Measurements from ENCODE around the gene MAPK8. TPM values are rescaled to one million over a fixed set of nuclear protein-coding genes. Genes with fewer than 3 reads are reported as not detected.
"Not testable (repeated sequence)": the region's sequence is repeated elsewhere in the genome, so short reads cannot be mapped to it uniquely, and the experiment has no call there.

MAPK8 gene
- total RNA-seq, 1 experiment from 2014 or later: 37.9 TPM

DNA sequence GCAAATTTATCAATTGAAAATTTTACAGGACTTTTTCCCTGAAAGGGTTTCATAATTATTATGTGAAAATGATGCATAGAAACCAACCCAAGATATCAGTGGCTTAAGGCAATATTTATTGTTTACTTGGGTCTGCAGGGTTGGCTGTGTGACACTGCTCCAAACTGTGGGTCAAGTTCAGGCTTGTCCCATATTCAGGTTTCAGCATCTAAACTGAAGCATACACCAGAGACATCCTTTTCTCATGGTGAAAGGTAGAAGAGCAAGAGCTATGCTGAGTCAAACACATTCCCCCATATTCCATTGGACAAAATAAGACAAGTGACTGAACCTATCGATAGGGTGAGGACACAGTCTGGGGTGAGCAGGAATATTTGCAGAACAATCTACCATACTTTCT lies 110.9 kb downstream of the MAPK8 start:
- no peak for DNase-seq (ENCODE audit: low read depth)

GRCh38 chr10:48418189-48418788 lies 111.8 kb downstream of the MAPK8 start:
- DNase-seq (ENCODE audit: low read depth): no peak

GRCh38 chr10:48419714-48420113 lies 113.2 kb downstream of the MAPK8 start:
- DNase-seq (ENCODE audit: low read depth): no peak

GRCh38 chr10:48421862-48422261 lies 115.4 kb downstream of the MAPK8 start:
- DNase-seq (ENCODE audit: low read depth): not testable (repeated sequence)

- DNase-seq (ENCODE audit: low read depth): no peak
Observed at GRCh38 chr10:48423884-48424283, 117.4 kb downstream of the MAPK8 start.

- DNase-seq (ENCODE audit: low read depth): no peak
Observed at GRCh38 chr10:48428896-48429295, 122.4 kb downstream of the MAPK8 start.

DNA sequence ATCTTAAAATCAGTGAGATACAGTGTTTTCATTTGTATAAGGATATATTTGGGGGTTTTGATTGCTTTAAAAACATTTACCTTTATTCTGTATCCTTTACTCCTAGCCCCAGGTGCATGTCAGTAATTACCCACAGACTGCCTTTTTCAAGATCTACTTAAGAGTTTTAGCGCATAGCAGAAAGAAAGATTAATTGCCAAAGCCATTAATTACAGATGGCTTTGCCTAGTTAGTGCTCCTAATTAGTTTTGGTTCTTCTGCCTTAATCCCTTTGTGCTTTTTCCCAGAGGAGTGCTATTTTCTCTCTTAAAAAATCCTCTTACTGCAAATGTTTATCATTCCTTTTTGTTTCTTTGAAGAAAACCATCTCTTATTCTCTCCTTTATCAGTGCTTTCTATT lies 122.8 kb downstream of the MAPK8 start:
- DNase-seq (ENCODE audit: low read depth): no peak

DNA sequence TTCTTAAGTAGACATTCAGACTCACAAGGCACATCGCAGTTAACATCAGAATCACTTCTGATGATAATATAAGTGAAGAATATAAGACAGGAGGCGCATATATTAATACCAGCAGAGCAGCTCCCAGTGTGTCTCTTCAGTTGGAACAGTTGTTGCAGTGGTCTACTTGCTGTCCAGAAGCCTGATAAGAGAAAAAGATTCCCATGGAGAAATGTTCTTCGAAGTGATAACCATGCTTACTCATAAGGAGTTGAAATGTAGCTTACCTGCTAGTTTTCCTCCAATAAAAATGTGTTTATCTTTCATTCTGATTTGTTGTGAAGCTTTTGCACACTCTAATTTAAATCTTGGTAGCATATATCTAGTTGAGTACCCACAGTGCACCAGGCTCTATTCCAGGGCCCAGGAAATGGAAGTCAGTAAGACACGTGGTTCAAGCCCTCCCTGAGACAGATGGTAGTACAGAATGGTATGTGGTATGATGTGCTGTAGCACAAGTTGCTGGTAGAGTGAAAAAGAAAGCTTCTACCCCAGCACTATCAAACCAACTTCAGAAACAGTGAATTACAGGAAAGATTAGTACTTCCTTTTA lies 124.0 kb downstream of the MAPK8 start:
- DNase-seq (ENCODE audit: low read depth): no peak

DNA sequence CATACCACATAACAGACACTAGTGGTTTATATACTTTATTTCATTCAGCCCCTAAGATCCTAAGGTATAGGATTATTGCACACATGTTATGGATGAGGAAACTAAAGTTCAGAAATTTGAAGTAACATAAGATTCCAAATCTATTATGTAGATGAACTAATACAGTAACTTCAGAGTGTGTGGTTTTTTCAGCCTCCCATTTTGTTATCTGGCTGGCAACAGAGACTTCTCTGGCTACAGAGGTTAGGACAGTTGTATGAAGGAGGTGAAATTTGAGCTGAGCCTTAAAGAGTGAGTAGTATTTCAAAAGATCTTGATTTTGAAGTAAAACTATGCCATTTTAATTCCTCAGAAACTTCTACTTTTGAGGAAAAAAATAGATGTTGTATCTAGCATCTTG lies 125.4 kb downstream of the MAPK8 start:
- no peak for DNase-seq (ENCODE audit: low read depth)

DNA sequence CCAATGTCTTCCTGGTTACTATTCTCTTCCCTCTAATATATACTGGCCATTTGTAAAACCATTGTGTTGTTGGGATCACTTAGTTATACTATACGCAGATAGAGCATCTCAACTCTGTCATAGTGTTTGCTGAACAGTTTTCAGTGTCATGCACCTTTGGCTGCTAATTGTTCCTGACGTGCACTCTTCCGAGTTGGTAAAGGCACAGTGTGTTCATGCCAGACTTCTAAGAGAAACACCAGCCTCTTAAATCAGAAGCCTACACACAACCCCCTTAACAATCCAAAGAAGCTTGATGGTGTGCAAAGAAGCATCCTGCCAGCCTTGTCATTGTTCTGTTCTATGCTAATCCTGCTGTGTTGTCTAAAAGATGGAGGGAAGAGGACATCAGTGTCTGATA lies 131.1 kb downstream of the MAPK8 start:
- DNase-seq (ENCODE audit: low read depth): no peak

GRCh38 chr10:48439031-48439430 lies 132.6 kb downstream of the MAPK8 start:
- DNase-seq (ENCODE audit: low read depth): peak; percentile 62

DNA sequence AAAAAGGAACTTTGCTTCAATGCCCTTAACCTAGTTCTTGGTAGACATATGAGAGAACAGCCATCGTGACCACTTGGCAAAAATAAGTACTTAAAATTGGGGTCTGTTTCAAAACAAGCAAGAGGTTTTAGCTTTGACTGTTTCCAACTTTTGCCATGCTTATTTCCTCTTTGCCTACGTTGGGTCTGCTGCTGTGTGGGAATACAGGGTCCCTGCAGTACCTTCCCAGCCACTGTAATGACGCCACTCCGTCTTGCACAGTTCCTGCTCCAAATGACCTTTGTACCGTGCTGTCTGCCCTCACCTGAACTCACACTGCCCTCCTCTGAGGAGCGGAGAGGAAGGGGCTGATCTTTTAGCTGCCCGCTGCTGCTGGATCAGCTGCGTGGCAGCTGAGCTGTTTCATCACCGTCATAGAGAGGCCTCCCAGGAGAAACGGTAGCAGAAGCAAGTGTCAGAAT lies 133.1 kb downstream of the MAPK8 start:
- DNase-seq (ENCODE audit: low read depth): peak; percentile 52

- DNase-seq (ENCODE audit: low read depth): no peak
Observed at GRCh38 chr10:48440771-48441170, 134.3 kb downstream of the MAPK8 start.

- no peak for DNase-seq (ENCODE audit: low read depth)
Observed at GRCh38 chr10:48442090-48442808, 135.8 kb downstream of the MAPK8 start.

DNA sequence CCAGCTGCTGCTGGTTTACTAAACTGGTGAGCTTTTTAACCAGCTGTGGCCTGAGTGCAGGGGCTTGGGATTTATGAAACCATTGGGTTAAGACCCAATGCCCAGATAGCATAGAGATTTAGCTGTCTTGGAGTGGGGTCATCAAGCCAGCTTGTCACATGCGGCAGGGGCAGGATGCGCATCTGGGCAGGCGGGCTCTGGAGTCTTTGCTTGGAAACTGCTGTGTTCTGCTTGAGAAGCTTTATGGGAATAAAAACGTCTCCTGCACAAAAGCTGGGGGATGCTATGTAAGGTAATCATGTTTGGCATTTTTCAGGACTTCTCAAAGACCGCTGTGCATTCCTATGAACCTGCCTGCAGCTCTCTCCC lies 136.3 kb downstream of the MAPK8 start:
- no peak for DNase-seq (ENCODE audit: low read depth)

GRCh38 chr10:48444266-48444665 lies 137.8 kb downstream of the MAPK8 start:
- DNase-seq (ENCODE audit: low read depth): peak; percentile 39

DNA sequence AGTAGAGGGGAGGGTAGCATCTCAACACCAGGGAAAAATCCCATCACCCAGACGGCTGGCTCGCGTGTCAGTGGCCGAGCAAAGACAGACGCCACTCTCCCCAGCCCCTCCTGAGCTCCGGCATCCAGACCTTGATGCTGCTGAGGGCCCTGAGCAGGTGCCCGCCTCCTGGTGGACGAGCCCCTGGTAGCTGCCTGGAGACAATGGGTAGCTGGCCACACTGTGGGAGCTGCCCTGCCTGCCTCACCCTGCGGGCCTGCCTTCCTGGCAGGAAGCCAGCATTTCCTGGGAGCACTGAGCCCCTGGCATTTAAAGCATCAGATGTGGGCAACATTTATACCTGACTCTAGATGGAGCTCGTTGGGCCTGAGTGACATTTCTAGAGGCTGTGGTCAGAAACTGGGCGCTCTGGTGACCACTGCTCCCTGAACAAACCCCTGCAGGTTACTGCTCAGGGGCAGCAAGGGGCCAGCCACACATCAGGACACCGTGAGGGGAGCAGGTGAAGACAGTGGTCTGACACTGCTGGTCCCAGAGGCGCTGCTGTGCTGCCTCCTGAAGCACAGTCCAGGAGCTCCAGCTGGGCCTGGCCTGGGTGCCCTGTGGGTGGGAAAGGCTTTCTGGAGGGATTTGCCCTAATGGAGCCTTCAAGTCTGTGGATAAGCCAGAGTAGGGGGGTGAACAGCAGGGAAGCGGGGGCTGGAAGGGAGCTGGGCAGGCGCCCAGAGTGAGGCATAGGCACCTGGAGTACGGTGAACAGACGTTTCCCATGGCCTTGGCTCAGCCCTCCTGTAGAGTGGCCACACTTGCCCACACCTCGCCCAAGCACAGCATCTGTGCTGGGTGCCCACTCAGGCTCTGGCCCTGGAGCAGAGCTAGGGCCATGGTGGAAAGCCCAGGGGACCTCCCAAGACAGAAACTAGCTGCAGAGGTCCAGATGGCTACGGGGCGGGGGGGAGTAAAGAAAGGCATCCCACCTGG lies 138.7 kb downstream of the MAPK8 start:
- peak; percentile 34 for DNase-seq (ENCODE audit: low read depth)

GRCh38 chr10:48445932-48446331 lies 139.5 kb downstream of the MAPK8 start:
- no peak for DNase-seq (ENCODE audit: low read depth)

DNA sequence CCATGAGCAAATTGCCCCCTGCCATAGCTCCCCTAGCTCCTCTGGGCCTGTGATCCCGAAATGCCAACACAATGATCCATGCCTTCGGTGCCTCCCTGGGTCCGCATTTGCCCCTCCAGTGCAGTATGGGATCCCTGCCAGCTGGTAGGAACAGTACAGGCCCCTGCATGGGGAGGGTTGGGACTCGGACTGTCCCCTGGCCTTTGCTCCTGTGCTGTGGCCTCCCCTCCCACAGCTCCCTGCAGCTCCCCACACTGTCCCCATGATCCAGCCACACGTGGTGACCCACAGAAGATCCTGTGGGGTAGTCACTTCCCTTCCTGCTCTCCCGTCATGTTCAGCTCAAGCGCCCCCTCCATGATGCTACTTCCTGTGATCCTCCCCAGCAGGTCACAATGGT lies 140.3 kb downstream of the MAPK8 start:
- DNase-seq (ENCODE audit: low read depth): no peak

GRCh38 chr10:48447356-48448215 lies 141.1 kb downstream of the MAPK8 start:
- DNase-seq (ENCODE audit: low read depth): no peak

GRCh38 chr10:48448796-48449195 lies 142.3 kb downstream of the MAPK8 start:
- DNase-seq (ENCODE audit: low read depth): peak; percentile 58

Measured in Daoy (cell line).